H1 (cell line): Measurements from ENCODE around the gene ATP6V1A. TPM values are rescaled to one million over a fixed set of nuclear protein-coding genes. Genes with fewer than 3 reads are reported as not detected.

Experiments
- CTCF ChIA-PET: fragments of 300-600 bp; sonication (Branson Sonifier 250); formaldehyde crosslinking; loops from one replicate; lab custom pipeline; 2021; ENCODE audit not compliant: partially characterized antibody; lab: Charles Lee
- POLR2A ChIA-PET: fragments of 300-600 bp; sonication (Branson Sonifier 250); formaldehyde crosslinking; loops from one replicate; lab custom pipeline; 2021; ENCODE audit warnings: inconsistent platforms; ENCODE audit not compliant: partially characterized antibody; lab: Charles Lee
- DNase-seq, 2 experiments: peaks; one replicate each; pipeline versions ENCODE4 v3.0.0 to v3.0.0-alpha.2; 2010 to 2022; ENCODE audit warnings: low spot score in 2 of 2, low read depth in 1 of 2, mixed read lengths in 1 of 2
- FAIRE-seq: peaks from 2 replicates; lab custom pipeline; 2011; peaks lifted over from hg19 to GRCh38; lab: Jason Lieb, UNC
- H2AFZ ChIP-seq: 2 replicates; pipeline ENCODE4 v1.8.1; 2012; ENCODE audit warnings: low read length, inconsistent platforms
- H2AK5ac ChIP-seq: 2 replicates; pipeline ENCODE4 v1.6.1; 2013; ENCODE audit warnings: low read depth, low read length
- H2BK120ac ChIP-seq: replicated peaks from 2 replicates; pipeline ENCODE3; 2013; ENCODE audit warnings: low read depth, low read length, inconsistent platforms
- H2BK12ac ChIP-seq: 2 replicates; pipeline ENCODE4 v1.6.1; 2013; ENCODE audit warnings: low read depth, low read length
- H2BK15ac ChIP-seq: 2 replicates; pipeline ENCODE4 v1.6.1; 2013; ENCODE audit warnings: low read length
- H2BK20ac ChIP-seq: 2 replicates; pipeline ENCODE4 v1.6.1; 2013; ENCODE audit warnings: low read length
- H2BK5ac ChIP-seq: 2 replicates; pipeline ENCODE4 v1.6.1; 2013; ENCODE audit warnings: low read depth, low read length
- H3K14ac ChIP-seq: 2 replicates; pipeline ENCODE4 v1.6.1; 2013; ENCODE audit warnings: inconsistent platforms; ENCODE audit not compliant: insufficient read length
- H3K18ac ChIP-seq: 2 replicates; pipeline ENCODE4 v1.6.1; 2013; ENCODE audit warnings: low read length; ENCODE audit errors: extremely low read depth
- H3K23ac ChIP-seq: 2 replicates; pipeline ENCODE4 v1.6.1; 2013; ENCODE audit warnings: inconsistent platforms; ENCODE audit not compliant: insufficient read length
- H3K23me2 ChIP-seq: 2 replicates; pipeline ENCODE4 v1.6.1; 2013; ENCODE audit warnings: low read depth, low read length
- H3K27ac ChIP-seq: 2 replicates; pipeline ENCODE4 v1.6.1; 2011; ENCODE audit warnings: low read depth, low read length, inconsistent platforms
- H3K27me3 ChIP-seq, 4 experiments: replicated peaks in 1 of 4; 1 replicate in 1 of 4; 2 replicates in 3 of 4; pipeline versions ENCODE4 v1.6.1 to v1.8.1; 2011 to 2013; ENCODE audit warnings: low read length in 3 of 4, mild to moderate bottlenecking in 3 of 4, inconsistent platforms in 2 of 4, mixed read lengths in 2 of 4, moderate library complexity in 1 of 4; ENCODE audit not compliant: control insufficient read depth in 3 of 4, insufficient read depth in 3 of 4; ENCODE audit errors: extremely low read depth in 1 of 4
- H3K36me3 ChIP-seq, 4 experiments: 2 replicates each; pipeline versions ENCODE4 v1.6.1 to v1.8.1; 2011 to 2013; ENCODE audit warnings: mild to moderate bottlenecking in 4 of 4, low read length in 3 of 4, moderate library complexity in 2 of 4, control low read depth in 1 of 4, inconsistent platforms in 1 of 4; ENCODE audit not compliant: insufficient read depth in 4 of 4, control insufficient read depth in 2 of 4
- H3K4ac ChIP-seq: replicated peaks from 2 replicates; pipeline ENCODE3; 2013; ENCODE audit warnings: low read length, low read depth, mixed read lengths, inconsistent platforms; ENCODE audit not compliant: insufficient read length
- H3K4me1 ChIP-seq, 4 experiments: replicated peaks in 1 of 4; 1 replicate in 1 of 4; 2 replicates in 3 of 4; pipeline versions ENCODE4 v1.6.1 to v1.8.1; 2011 to 2013; ENCODE audit warnings: low read length in 3 of 4, inconsistent platforms in 2 of 4, mixed read lengths in 1 of 4; ENCODE audit not compliant: insufficient read depth in 4 of 4, control insufficient read depth in 3 of 4
- H3K4me2 ChIP-seq, 2 experiments: 2 replicates each; pipeline versions ENCODE4 v1.6.1 to v1.8.1; 2011 to 2013; ENCODE audit warnings: low read depth in 2 of 2, low read length in 2 of 2, control low read depth in 1 of 2, inconsistent platforms in 1 of 2, mild to moderate bottlenecking in 1 of 2; ENCODE audit not compliant: insufficient read depth in 1 of 2
- H3K4me3 ChIP-seq, 4 experiments: fragments of 200-600, 300-600 bp in 1 of 4; sonication (generic), shearing (Covaris generic), sonication (Bioruptor Twin) in 1 of 4; 2 replicates each; pipeline versions ENCODE4 v1.5.1 to v1.8.1; 2011 to 2016; ENCODE audit warnings: low read length in 4 of 4, low read depth in 3 of 4, control low read depth in 2 of 4, inconsistent platforms in 2 of 4, mild to moderate bottlenecking in 2 of 4, mixed read lengths in 1 of 4, moderate library complexity in 1 of 4; ENCODE audit not compliant: insufficient read depth in 2 of 4; ENCODE audit errors: extremely low read depth in 1 of 4
- H3K56ac ChIP-seq: replicated peaks from 2 replicates; pipeline ENCODE3; 2013; ENCODE audit warnings: low read depth, mild to moderate bottlenecking, mixed read lengths, low read length, inconsistent platforms; ENCODE audit not compliant: insufficient read length
- H3K79me1 ChIP-seq: 2 replicates; pipeline ENCODE4 v1.6.1; 2013; ENCODE audit warnings: low read depth, low read length, control low read depth
- H3K79me2 ChIP-seq, 2 experiments: 2 replicates each; pipeline versions ENCODE4 v1.6.1 to v1.8.1; 2012 to 2013; ENCODE audit warnings: low read length in 2 of 2, mild to moderate bottlenecking in 2 of 2, inconsistent platforms in 1 of 2; ENCODE audit not compliant: insufficient read depth in 2 of 2, control insufficient read depth in 1 of 2
- H3K9ac ChIP-seq, 4 experiments: replicated peaks in 1 of 4; 1 replicate in 1 of 4; 2 replicates in 3 of 4; pipeline versions ENCODE4 v1.6.1 to v1.8.1; 2011 to 2013; ENCODE audit warnings: low read depth in 3 of 4, low read length in 3 of 4, control low read depth in 2 of 4, mild to moderate bottlenecking in 2 of 4, moderate library complexity in 2 of 4, inconsistent platforms in 1 of 4; ENCODE audit errors: extremely low read depth in 1 of 4
- H3K9me3 ChIP-seq, 2 experiments: 2 replicates each; pipeline versions ENCODE4 v1.6.1 to v1.8.1; 2012 to 2013; ENCODE audit warnings: mild to moderate bottlenecking in 2 of 2, moderate library complexity in 2 of 2, control low read depth in 1 of 2, inconsistent platforms in 1 of 2, low read depth in 1 of 2, low read length in 1 of 2, mixed read lengths in 1 of 2; ENCODE audit not compliant: insufficient read depth in 2 of 2
- H4K20me1 ChIP-seq, 2 experiments: replicated peaks in 1 of 2; 2 replicates each; pipeline versions ENCODE3 to v1.8.1; 2011 to 2013; ENCODE audit warnings: inconsistent platforms in 2 of 2, low read length in 2 of 2, mild to moderate bottlenecking in 1 of 2; ENCODE audit not compliant: insufficient read depth in 2 of 2, control insufficient read depth in 1 of 2
- H4K5ac ChIP-seq: 2 replicates; pipeline ENCODE4 v1.6.1; 2013; ENCODE audit warnings: low read length, low read depth, mixed read lengths, inconsistent platforms; ENCODE audit not compliant: insufficient read length
- H4K8ac ChIP-seq: 2 replicates; pipeline ENCODE4 v1.8.0; 2013; ENCODE audit warnings: mild to moderate bottlenecking, moderate library complexity, low read length, inconsistent platforms; ENCODE audit not compliant: insufficient read depth; ENCODE audit errors: extremely low read depth
- H4K91ac ChIP-seq: replicated peaks from 2 replicates; pipeline ENCODE3; 2013; ENCODE audit warnings: low read length, mixed read lengths, inconsistent platforms; ENCODE audit not compliant: insufficient read length
- ATF2 ChIP-seq: IDR thresholded peaks from 2 replicates; pipeline ENCODE4 v1.6.1; 2012; ENCODE audit warnings: low read length, inconsistent platforms
- ATF3 ChIP-seq: IDR thresholded peaks from 2 replicates; pipeline ENCODE4 v1.6.1; 2011; ENCODE audit warnings: low read depth, mild to moderate bottlenecking, low read length; ENCODE audit not compliant: insufficient read depth
- HDAC2 ChIP-seq, 2 experiments: fragments of 300-600 bp in 1 of 2; sonication (generic) in 1 of 2; IDR thresholded peaks; 2 replicates each; pipeline ENCODE4 v1.6.1; 2011 to 2012; ENCODE audit warnings: low read depth in 2 of 2, low read length in 2 of 2, mild to moderate bottlenecking in 2 of 2, moderate library complexity in 2 of 2, borderline replicate concordance in 1 of 2, inconsistent platforms in 1 of 2
- HDAC6 ChIP-seq: IDR thresholded peaks from one replicate; pipeline ENCODE4 v1.7.1; 2012; ENCODE audit warnings: low read depth, mild to moderate bottlenecking, inconsistent platforms, low read length, moderate library complexity
- KDM4A ChIP-seq: IDR thresholded peaks from one replicate; pipeline ENCODE4 v1.7.1; 2012; ENCODE audit warnings: low read depth, mild to moderate bottlenecking, moderate library complexity, low read length, inconsistent platforms; ENCODE audit not compliant: severe bottlenecking
- MAFK ChIP-seq: IDR thresholded peaks from 2 replicates; pipeline ENCODE4 v1.6.1; 2012; ENCODE audit warnings: low read depth, mild to moderate bottlenecking, improper control_type of control experiment, low read length
- SAP30 ChIP-seq: fragments of 300-600 bp; sonication (generic); IDR thresholded peaks from 2 replicates; pipeline ENCODE4 v1.7.1; 2012; ENCODE audit warnings: low read length, moderate library complexity, mild to moderate bottlenecking, inconsistent platforms; ENCODE audit not compliant: insufficient read depth, insufficient replicate concordance
- SIN3A ChIP-seq, 2 experiments: IDR thresholded peaks in 1 of 2; conservative IDR thresholded peaks in 1 of 2; 2 replicates each; pipeline ENCODE4 v1.6.1; 2011 to 2012; ENCODE audit warnings: low read length in 2 of 2, improper control_type of control experiment in 1 of 2, low read depth in 1 of 2, mild to moderate bottlenecking in 1 of 2
- SIRT6 ChIP-seq: IDR thresholded peaks from one replicate; pipeline ENCODE4 v1.7.1; 2012; ENCODE audit warnings: low read length, inconsistent platforms
- SP4 ChIP-seq: IDR thresholded peaks from 2 replicates; pipeline ENCODE4 v1.6.1; 2012; ENCODE audit warnings: low read length, inconsistent platforms
- TEAD4 ChIP-seq: IDR thresholded peaks from 2 replicates; pipeline ENCODE4 v1.6.1; 2012; ENCODE audit warnings: low read depth, low read length, inconsistent platforms, mixed read lengths
- ZNF274 ChIP-seq: IDR thresholded peaks from 2 replicates; pipeline ENCODE4 v1.7.0; 2012; ENCODE audit warnings: low read length, borderline replicate concordance; ENCODE audit errors: extremely low read depth
- polyA plus RNA-seq, 7 experiments: library from polyadenylated mRNA; depleted of rRNA in 3 of 7; stranded (reverse) in 5 of 7; unstranded in 2 of 7; fragments of >200 nt in 5 of 7; fragments of 200-250 nt in 2 of 7; gene quantifications; 1 replicate in 5 of 7; 2 replicates in 1 of 7; 4 replicates in 1 of 7; pipeline versions ENCODE4 v1.2.1 to v1.2.3, GENCODE V29; 2011 to 2013; ENCODE audit warnings: missing spikeins in 2 of 7, mixed read lengths in 2 of 7
- total RNA-seq: library from RNA; stranded (reverse); fragmentation: NEBNext Ultra II Directional; extraction: Animal tissue kit (Norgen Biotek cat#: 25700); gene quantifications from 2 replicates; pipeline ENCODE4 v1.2.1, GENCODE V29; 2021

Gene ATP6V1A
- total and polyA plus RNA-seq, 2 of the 8 experiments (the other 6 are each of a cell fraction or from before 2014, with no cell fraction given) = 15.4 to 90.9 TPM

DNA sequence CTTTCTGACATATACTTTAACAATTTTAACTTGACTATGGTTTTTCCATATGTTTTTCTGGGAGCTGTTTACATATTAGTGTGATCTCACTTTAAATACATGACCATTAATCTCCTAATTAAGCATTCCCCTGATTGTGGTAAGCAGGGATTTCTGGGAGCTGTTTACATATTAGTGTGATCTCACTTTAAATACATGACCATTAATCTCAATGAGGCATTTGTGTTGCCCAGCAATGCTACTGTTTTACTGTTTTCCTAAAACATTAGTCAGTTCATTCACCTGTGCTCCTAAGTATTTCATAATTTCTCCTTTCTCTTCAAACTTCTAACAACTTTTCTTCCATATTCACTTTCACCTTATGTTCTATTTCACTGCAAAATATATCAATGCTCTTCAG lies 88.1 kb downstream of the ATP6V1A start:
- no peak overlapping the region for H2BK120ac ChIP-seq
- no peak overlapping the region for H2BK12ac ChIP-seq
- no peak overlapping the region for H2AFZ ChIP-seq
- no peak overlapping the region for H4K8ac ChIP-seq
- H2BK20ac ChIP-seq = no peak overlapping the region
- no peak overlapping the region for H3K14ac ChIP-seq
- no peak for DNase-seq
- H3K4me1 ChIP-seq = peaks cover 0 to 3% (median 0%) of the 10 kb centered on the region in 4 experiments; a peak in 1 of 7 replicates
- H3K79me2 ChIP-seq = no peaks in the 10 kb centered on the region
- no peak overlapping the region for H3K56ac ChIP-seq
- no peak overlapping the region for H2AK5ac ChIP-seq
- no peak overlapping the region for H2BK5ac ChIP-seq
- TF ChIP-seq SIN3A (conservative IDR thresholded peaks at IDR 0.05 in 1 of 2, IDR thresholded peaks at IDR 0.05 in 1 of 2; ENCODE audit: low read depth in 1 of 2, low read length in 2 of 2) = no peak
- no peak for TF ChIP-seq MAFK
- no peak for TF ChIP-seq TEAD4
- TF ChIP-seq SIRT6 = no peak
- no peak for TF ChIP-seq ATF3
- TF ChIP-seq KDM4A = no peak
- TF ChIP-seq SAP30 = no peak
- TF ChIP-seq HDAC2 (IDR thresholded peaks at IDR 0.05; ENCODE audit: borderline replicate concordance in 1 of 2, low read depth in 2 of 2, low read length in 2 of 2) = no peak
- no peak for TF ChIP-seq HDAC6
- no peak for TF ChIP-seq ZNF274
- no peak for TF ChIP-seq SP4
- no peak for TF ChIP-seq ATF2
- no peaks in the 10 kb centered on the region for H3K23me2 ChIP-seq
- no peak overlapping the region for H3K4ac ChIP-seq
- H3K79me1 ChIP-seq = no peaks in the 10 kb centered on the region
- H3K4me2 ChIP-seq = no peak overlapping the region
- H3K27ac ChIP-seq = no peak overlapping the region
- H3K4me3 ChIP-seq = no peak overlapping the region
- H2BK15ac ChIP-seq = no peak overlapping the region
- no peak overlapping the region for H3K9ac ChIP-seq
- H4K20me1 ChIP-seq = no peaks in the 10 kb centered on the region
- ChIA-PET CTCF (interaction anchor here (0.6 to 1.9 kb wide), 4 partner anchors 9 to 269 kb away, joined by 3 to 14 read pairs (median 5); no protein-coding TSS in a partner anchor), POLR2A (no interaction called here)
- no peak for FAIRE-seq
- H3K27me3 ChIP-seq = no peaks in the 10 kb centered on the region
- H3K9me3 ChIP-seq = no peaks in the 10 kb centered on the region
- H3K18ac ChIP-seq = no peak overlapping the region
- H3K23ac ChIP-seq = no peak overlapping the region
- H4K91ac ChIP-seq = no peak overlapping the region
- no peaks in the 10 kb centered on the region for H3K36me3 ChIP-seq
- no peak overlapping the region for H4K5ac ChIP-seq
